ENCODE results near the gene UBE3D.
A peak's percentile ranks its signal among the peaks of the same experiment; 100 is the strongest.
"Not testable (repeated sequence)": the region's sequence is repeated elsewhere in the genome, so short reads cannot be mapped to it uniquely, and the experiment has no call there.

The UBE3D gene

GRCh38 chr6:82954937-82955577, 110.6 kb downstream of the UBE3D start:
- DNase-seq (ENCODE audit: low read depth): peak; percentile 79
- TF ChIP-seq, protein P1, sequence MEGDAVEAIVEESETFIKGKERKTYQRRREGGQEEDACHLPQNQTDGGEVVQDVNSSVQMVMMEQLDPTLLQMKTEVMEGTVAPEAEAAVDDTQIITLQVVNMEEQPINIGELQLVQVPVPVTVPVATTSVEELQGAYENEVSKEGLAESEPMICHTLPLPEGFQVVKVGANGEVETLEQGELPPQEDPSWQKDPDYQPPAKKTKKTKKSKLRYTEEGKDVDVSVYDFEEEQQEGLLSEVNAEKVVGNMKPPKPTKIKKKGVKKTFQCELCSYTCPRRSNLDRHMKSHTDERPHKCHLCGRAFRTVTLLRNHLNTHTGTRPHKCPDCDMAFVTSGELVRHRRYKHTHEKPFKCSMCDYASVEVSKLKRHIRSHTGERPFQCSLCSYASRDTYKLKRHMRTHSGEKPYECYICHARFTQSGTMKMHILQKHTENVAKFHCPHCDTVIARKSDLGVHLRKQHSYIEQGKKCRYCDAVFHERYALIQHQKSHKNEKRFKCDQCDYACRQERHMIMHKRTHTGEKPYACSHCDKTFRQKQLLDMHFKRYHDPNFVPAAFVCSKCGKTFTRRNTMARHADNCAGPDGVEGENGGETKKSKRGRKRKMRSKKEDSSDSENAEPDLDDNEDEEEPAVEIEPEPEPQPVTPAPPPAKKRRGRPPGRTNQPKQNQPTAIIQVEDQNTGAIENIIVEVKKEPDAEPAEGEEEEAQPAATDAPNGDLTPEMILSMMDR (conservative IDR thresholded peaks at IDR 0.05; ENCODE audit: low read length): no peak
- H3K4me3 ChIP-seq (ENCODE audit: low read length): no peak overlapping the region

- no peak overlapping the region for H3K4me3 ChIP-seq (ENCODE audit: low read length)
- TF ChIP-seq, protein P1 (conservative IDR thresholded peaks at IDR 0.05; ENCODE audit: low read length): no peak
- no peak for DNase-seq (ENCODE audit: low read depth)
These were observed 111.3 kb downstream of the UBE3D start for GRCh38 chr6:82954356-82954755.

GRCh38 chr6:82953871-82954270, 111.8 kb downstream of the UBE3D start:
- no peak overlapping the region for H3K4me3 ChIP-seq (ENCODE audit: low read length)
- TF ChIP-seq, protein P1 (conservative IDR thresholded peaks at IDR 0.05; ENCODE audit: low read length): no peak
- no peak for DNase-seq (ENCODE audit: low read depth)

GRCh38 chr6:82951935-82952334, 113.7 kb downstream of the UBE3D start:
- no peak overlapping the region for H3K4me3 ChIP-seq (ENCODE audit: low read length)
- TF ChIP-seq, protein P1 (conservative IDR thresholded peaks at IDR 0.05; ENCODE audit: low read length): no peak
- DNase-seq (ENCODE audit: low read depth): no peak

DNA sequence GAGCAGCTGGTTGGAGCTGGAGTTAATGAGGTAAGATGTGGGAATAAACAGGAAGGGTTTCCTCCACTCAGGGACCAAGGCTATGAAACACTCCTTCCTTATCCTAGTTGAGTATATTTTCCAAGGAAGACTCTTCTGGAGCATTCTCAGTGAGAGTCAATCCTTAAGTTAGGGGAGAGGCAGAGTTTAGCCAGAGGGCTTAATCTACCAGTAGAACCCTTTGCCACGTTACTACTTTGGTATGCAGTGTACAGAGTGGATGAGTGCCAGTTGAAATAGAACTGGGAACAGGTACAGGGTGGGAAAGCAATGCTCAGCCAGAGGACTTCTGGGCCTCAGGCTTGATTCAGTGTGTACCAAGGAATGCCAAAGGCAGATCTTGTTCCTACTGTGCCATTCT, 114.3 kb downstream of the UBE3D start:
- no peak overlapping the region for H3K4me3 ChIP-seq (ENCODE audit: low read length)
- no peak for DNase-seq (ENCODE audit: low read depth)
- TF ChIP-seq, protein P1 (conservative IDR thresholded peaks at IDR 0.05; ENCODE audit: low read length): no peak

DNA sequence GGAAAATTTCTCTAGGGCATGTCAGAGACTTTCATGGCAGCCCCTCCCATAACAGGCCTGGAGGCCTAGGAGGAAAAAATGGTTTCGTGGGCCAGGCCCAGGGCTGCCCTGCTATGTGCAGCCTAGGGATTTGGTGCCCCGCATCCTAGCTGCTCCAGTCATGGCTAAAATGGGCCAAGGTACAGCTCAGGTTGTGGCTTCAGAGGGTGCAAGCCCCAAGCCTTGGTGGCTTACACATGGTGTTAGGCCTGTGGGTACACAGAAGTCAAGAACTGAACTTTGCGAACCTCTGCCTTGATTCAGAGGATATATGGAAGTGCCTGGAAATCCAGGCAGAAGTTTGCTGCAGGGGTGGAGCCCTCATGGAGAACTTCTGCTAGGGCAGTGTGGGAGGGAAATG, 134.7 kb downstream of the UBE3D start:
- DNase-seq (ENCODE audit: low read depth); H3K4me3 ChIP-seq (ENCODE audit: low read length): not testable (repeated sequence)

DNA sequence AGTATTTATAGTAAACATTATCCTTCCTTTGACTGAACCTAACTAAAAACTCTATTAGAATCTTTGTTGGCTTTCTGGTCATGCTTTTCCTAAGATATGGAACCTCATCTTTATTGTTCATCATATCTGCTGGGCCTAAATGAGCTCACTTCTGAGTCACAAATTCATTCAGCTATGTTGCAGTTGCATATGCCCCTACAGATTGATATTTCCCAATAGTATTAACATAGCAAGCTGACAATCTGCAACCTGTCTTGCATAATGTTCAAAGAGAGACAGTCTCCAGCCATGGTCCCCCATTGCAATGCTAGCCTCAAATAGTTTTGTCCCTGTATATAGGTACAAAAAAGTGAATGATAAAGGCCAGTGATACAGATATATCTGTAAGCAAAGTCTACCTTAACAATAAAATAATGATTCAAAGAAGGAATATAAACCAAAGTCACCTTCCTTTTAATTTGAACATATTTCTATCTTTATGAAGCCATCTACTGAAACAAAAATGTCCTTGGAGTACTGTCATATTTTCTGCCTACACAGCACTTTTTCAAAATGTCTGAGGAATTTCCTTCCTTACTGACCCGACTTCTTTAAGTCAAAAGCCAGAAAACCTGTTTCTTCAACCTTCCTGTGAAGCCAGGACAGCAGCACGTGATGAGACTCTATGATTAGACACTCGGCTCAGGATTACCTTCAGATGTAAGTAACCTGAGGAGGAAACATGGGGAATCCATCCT, 140.7 kb downstream of the UBE3D start:
- peak; percentile 47 for DNase-seq (ENCODE audit: low read depth)
- no peak overlapping the region for H3K4me3 ChIP-seq (ENCODE audit: low read length)
- TF ChIP-seq, protein P1 (conservative IDR thresholded peaks at IDR 0.05; ENCODE audit: low read length): no peak
